CD4-positive, alpha-beta T cell treated with Interleukin-2 at 100 ng/mL for 4 hours (primary cell): Measurements from ENCODE around the gene KLHL34.

Experiments
- DNase-seq: peaks from one replicate; pipeline ENCODE4 v3.0.0-alpha.2; 2020; ENCODE audit warnings: low spot score

The KLHL34 gene

GRCh38 chrX:21658152-21658737 is at the start of gene KLHL34:
Gene KLHL34 (minus strand): TSS chrX:21658330. CDS start chrX:21657788, 542 bp downstream.
- DNase-seq: no peak

- no peak for DNase-seq
These were observed 47.1 kb upstream of the KLHL34 start for GRCh38 chrX:21705225-21705624.

- DNase-seq: no peak
These were observed 44.6 kb upstream of the KLHL34 start for GRCh38 chrX:21702725-21703124.

- no peak for DNase-seq
These were observed 42.8 kb upstream of the KLHL34 start for GRCh38 chrX:21700967-21701366.

- DNase-seq: no peak
These were observed 42.1 kb upstream of the KLHL34 start for GRCh38 chrX:21700275-21700674.

- no peak for DNase-seq
These were observed 41.0 kb upstream of the KLHL34 start for GRCh38 chrX:21699136-21699535.

- DNase-seq: no peak
These were observed 40.1 kb upstream of the KLHL34 start for GRCh38 chrX:21698272-21698671.

- no peak for DNase-seq
These were observed 33.4 kb upstream of the KLHL34 start for GRCh38 chrX:21691512-21692018.

- no peak for DNase-seq
These were observed 25.8 kb upstream of the KLHL34 start for GRCh38 chrX:21683941-21684340.

GRCh38 chrX:21678048-21678612 is 20.0 kb upstream of the KLHL34 start:
- no peak for DNase-seq

- no peak for DNase-seq
These were observed 17.8 kb upstream of the KLHL34 start for GRCh38 chrX:21675931-21676330.

- DNase-seq: no peak
These were observed 16.5 kb upstream of the KLHL34 start for GRCh38 chrX:21674430-21675186.

- no peak for DNase-seq
These were observed 8.5 kb upstream of the KLHL34 start for GRCh38 chrX:21666679-21667078.

GRCh38 chrX:21666252-21666651 is 8.1 kb upstream of the KLHL34 start:
- DNase-seq: no peak

GRCh38 chrX:21662761-21663160 is 4.6 kb upstream of the KLHL34 start:
- no peak for DNase-seq

GRCh38 chrX:21661316-21661715 is 3.2 kb upstream of the KLHL34 start:
- no peak for DNase-seq

- no peak for DNase-seq
These were observed 2.0 kb upstream of the KLHL34 start for GRCh38 chrX:21660156-21660555.

GRCh38 chrX:21659320-21659719 is 1.2 kb upstream of the KLHL34 start:
- DNase-seq: no peak

- no peak for DNase-seq
These were observed 616 bp upstream of the KLHL34 start for GRCh38 chrX:21658746-21659145.

GRCh38 chrX:21657318-21658151 is 595 bp downstream of the KLHL34 start:
- DNase-seq: no peak

- no peak for DNase-seq
These were observed 1.4 kb downstream of the KLHL34 start for GRCh38 chrX:21656587-21657317.
